Right lobe of liver (tissue), 6 donors: ENCODE results near the gene IPCEF1. TPM values are rescaled to one million over a fixed set of nuclear protein-coding genes. Genes with fewer than 3 reads are reported as not detected.

Experiments
- ATAC-seq, 4 donors: fragments of 200-7000 bp; cut with Tn5 transposase; one replicate each; pipeline ENCODE4 v1.9.1; 2020; ENCODE audit warnings: mild to moderate bottlenecking in 4 of 4, moderate library complexity in 4 of 4
- DNase-seq, 3 donors: peaks; one replicate each; pipeline ENCODE4 v3.0.0-alpha.2; 2020
- H3K27ac ChIP-seq, 3 donors: fragments of 200-600 bp; one replicate each; pipeline ENCODE4 v1.8.0; 2022
- H3K27me3 ChIP-seq, 2 donors: fragments of 200-600 bp; one replicate each; pipeline ENCODE4 v1.8.0; 2022
- H3K36me3 ChIP-seq, 4 donors: fragments of 200-600 bp; sonication (generic) in 1 of 4; one replicate each; pipeline versions ENCODE4 v1.5.1 to v1.8.0; 2017 to 2022; ENCODE audit warnings: control low read depth in 1 of 4
- H3K4me1 ChIP-seq, 4 donors: fragments of 200-600 bp; sonication (generic) in 1 of 4; one replicate each; pipeline versions ENCODE4 v1.5.1 to v1.8.0; 2017 to 2022; ENCODE audit warnings: control low read depth in 1 of 4
- H3K4me3 ChIP-seq, 3 donors: fragments of 200-600 bp; one replicate each; pipeline ENCODE4 v1.8.0; 2022
- H3K9me3 ChIP-seq, 4 donors: fragments of 200-600 bp; sonication (generic) in 1 of 4; one replicate each; pipeline versions ENCODE4 v1.5.1 to v1.8.0; 2017 to 2022; ENCODE audit warnings: control low read depth in 1 of 4
- CTCF ChIP-seq, 4 donors: fragments of 200-600 bp in 3 of 4; fragments of 450-650 bp in 1 of 4; IDR thresholded peaks; one replicate each; pipeline versions ENCODE4 v1.5.1 to v1.8.0; 2016 to 2022; ENCODE audit warnings: antibody characterized with exemption in 4 of 4, mild to moderate bottlenecking in 2 of 4
- POLR2A ChIP-seq: fragments of 450-650 bp; IDR thresholded peaks from one replicate; pipeline ENCODE4 v1.6.1; 2017; ENCODE audit warnings: antibody characterized with exemption, mild to moderate bottlenecking
- WGBS: methylation state at CpG from one replicate; pipeline ENCODE4 v1.1.6; 2018; ENCODE audit warnings: low coverage, low lambda C conversion rate; ENCODE audit not compliant: insufficient coverage; ENCODE audit errors: missing lambda C conversion rate; 5-methylcytosine and 5-hydroxymethylcytosine counted together
- intact Hi-C, 2 donors: fragments of 100-400 bp; cut with DNase I; formaldehyde crosslinking; loops; one replicate each; pipeline versions ENCODE4 v1.11.2 to v1.14.1; 2022
- total RNA-seq, 6 experiments: library from RNA; depleted of rRNA in 2 of 6; stranded (reverse); fragments of >200 nt in 2 of 6; fragmentation: NEBNext Ultra II Directional in 3 of 6; extraction: Animal tissue kit (Norgen Biotek cat#: 25700) in 3 of 6; gene quantifications; one replicate each; pipeline versions ENCODE4 v1.1.0 to v1.2.4, GENCODE V29; 2016 to 2023
- donor health status: DM: no; HTN: yes; CAD: no.
- donor health status: DM: no; HTN: no; CAD: no.
- donor health status: DM: no; HTN: no; CAD: no.
- donor health status: DM: no; HTN: yes; CAD: no.
- donor health status: DM: no; HTN: yes; CAD: no.

IPCEF1 gene
- total RNA-seq, 6 experiments from 2014 or later, result 0.90 to 3.0 (median 1.4) TPM

- intact Hi-C loops, result no loop called here
- TF ChIP-seq POLR2A, result no peak
- no peak for TF ChIP-seq CTCF (IDR thresholded peaks at IDR 0.05)
- no peak for ATAC-seq
Measured at GRCh38 chr6:154381548-154381947, 24.9 kb upstream of the IPCEF1 start.

GRCh38 chr6:154380741-154381140, 24.1 kb upstream of the IPCEF1 start:
- Histone ChIP-seq H3K9me3 (no peaks in the 10 kb centered on the region), H3K4me1 (no peaks in the 10 kb centered on the region), H3K4me3 (no peak overlapping the region), H3K36me3 (no peaks in the 10 kb centered on the region), H3K27ac (no peak overlapping the region), H3K27me3 (no peaks in the 10 kb centered on the region)
- TF ChIP-seq POLR2A (no peak), CTCF (IDR thresholded peaks at IDR 0.05) (no peak)
- ATAC-seq, result peak; percentile 56 to 82 (median 66)
- 15% methylated on average over 2 of the region's 2 CpGs for WGBS
- intact Hi-C loops, result no loop called here
- no peak for DNase-seq

More at GRCh38 chr6:154381548-154381947, 24.9 kb upstream of the IPCEF1 start:
- Histone ChIP-seq H3K27me3 (no peaks in the 10 kb centered on the region), H3K27ac (no peak overlapping the region), H3K36me3 (no peaks in the 10 kb centered on the region), H3K4me3 (no peak overlapping the region), H3K4me1 (no peaks in the 10 kb centered on the region), H3K9me3 (no peaks in the 10 kb centered on the region)
- no peak for DNase-seq
- 93% methylated on average over 4 of the region's 4 CpGs for WGBS

GRCh38 chr6:154379585-154379984, 23.0 kb upstream of the IPCEF1 start:
- no peaks in the 10 kb centered on the region for H3K36me3 ChIP-seq
- no peaks in the 10 kb centered on the region for H3K4me1 ChIP-seq
- H3K9me3 ChIP-seq, result no peaks in the 10 kb centered on the region
- TF ChIP-seq CTCF (IDR thresholded peaks at IDR 0.05) (no peak), POLR2A (no peak)
- no peaks in the 10 kb centered on the region for H3K27me3 ChIP-seq
- intact Hi-C loops, result no loop called here
- ATAC-seq (no peak), DNase-seq (no peak)
- WGBS, result 100% methylated on average over 1 of the region's 3 CpGs
- no peak overlapping the region for H3K4me3 ChIP-seq
- H3K27ac ChIP-seq, result no peak overlapping the region

- no peak for ATAC-seq
- intact Hi-C loops, result no loop called here
- no peak for DNase-seq
- TF ChIP-seq CTCF (IDR thresholded peaks at IDR 0.05) (no peak), POLR2A (no peak)
- H3K27me3 ChIP-seq, result no peaks in the 10 kb centered on the region
- no peaks in the 10 kb centered on the region for H3K36me3 ChIP-seq
- H3K4me1 ChIP-seq, result no peaks in the 10 kb centered on the region
- no peak overlapping the region for H3K27ac ChIP-seq
- no peaks in the 10 kb centered on the region for H3K9me3 ChIP-seq
- WGBS, result 92% methylated on average over 2 of the region's 2 CpGs
- no peak overlapping the region for H3K4me3 ChIP-seq
Measured at GRCh38 chr6:154378518-154378917, 21.9 kb upstream of the IPCEF1 start.

GRCh38 chr6:154377726-154378125, 21.1 kb upstream of the IPCEF1 start:
- H3K4me1 ChIP-seq, result no peaks in the 10 kb centered on the region
- intact Hi-C loops, result no loop called here
- WGBS, result 80% methylated on average over 4 of the region's 4 CpGs
- no peaks in the 10 kb centered on the region for H3K27me3 ChIP-seq
- H3K4me3 ChIP-seq, result no peak overlapping the region
- no peak overlapping the region for H3K27ac ChIP-seq
- no peaks in the 10 kb centered on the region for H3K36me3 ChIP-seq
- H3K9me3 ChIP-seq, result no peaks in the 10 kb centered on the region
- DNase-seq, result no peak
- TF ChIP-seq POLR2A (no peak), CTCF (IDR thresholded peaks at IDR 0.05) (no peak)
- no peak for ATAC-seq
